ENCODE data around the gene PSMD1. TPM values are rescaled to one million over a fixed set of nuclear protein-coding genes. Genes with fewer than 3 reads are reported as not detected.
A peak's percentile ranks its signal among the peaks of the same experiment; 100 is the strongest.

The PSMD1 gene
- total RNA-seq, 4 donors from 2014 or later: 51.5 to 116 (median 67.9) TPM

DNA sequence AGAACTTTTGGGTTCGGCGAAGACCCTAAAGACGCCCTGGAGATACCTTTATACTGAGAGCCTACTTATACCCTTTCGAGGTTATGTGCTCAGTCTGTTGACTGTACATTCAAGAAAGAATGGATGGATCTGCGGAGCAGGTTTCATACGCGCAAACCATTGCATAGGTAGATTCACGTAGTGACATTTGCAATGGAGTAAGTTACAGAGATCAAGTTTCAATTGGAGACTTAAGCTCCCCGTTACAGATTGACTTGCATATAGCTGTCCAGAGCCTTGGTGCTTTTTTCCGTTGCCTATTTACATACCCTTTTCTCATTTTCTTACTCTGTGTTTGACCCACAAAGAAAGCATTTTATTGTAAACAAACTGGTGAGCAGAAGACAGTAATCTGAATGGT lies 923 bp downstream of the PSMD1 start:
- H3K36me3 ChIP-seq: peaks cover 0 to 16% (median 7%) of the 10 kb centered on the region in 3 donors
- DNase-seq: no peak
- TF ChIP-seq, protein P1, sequence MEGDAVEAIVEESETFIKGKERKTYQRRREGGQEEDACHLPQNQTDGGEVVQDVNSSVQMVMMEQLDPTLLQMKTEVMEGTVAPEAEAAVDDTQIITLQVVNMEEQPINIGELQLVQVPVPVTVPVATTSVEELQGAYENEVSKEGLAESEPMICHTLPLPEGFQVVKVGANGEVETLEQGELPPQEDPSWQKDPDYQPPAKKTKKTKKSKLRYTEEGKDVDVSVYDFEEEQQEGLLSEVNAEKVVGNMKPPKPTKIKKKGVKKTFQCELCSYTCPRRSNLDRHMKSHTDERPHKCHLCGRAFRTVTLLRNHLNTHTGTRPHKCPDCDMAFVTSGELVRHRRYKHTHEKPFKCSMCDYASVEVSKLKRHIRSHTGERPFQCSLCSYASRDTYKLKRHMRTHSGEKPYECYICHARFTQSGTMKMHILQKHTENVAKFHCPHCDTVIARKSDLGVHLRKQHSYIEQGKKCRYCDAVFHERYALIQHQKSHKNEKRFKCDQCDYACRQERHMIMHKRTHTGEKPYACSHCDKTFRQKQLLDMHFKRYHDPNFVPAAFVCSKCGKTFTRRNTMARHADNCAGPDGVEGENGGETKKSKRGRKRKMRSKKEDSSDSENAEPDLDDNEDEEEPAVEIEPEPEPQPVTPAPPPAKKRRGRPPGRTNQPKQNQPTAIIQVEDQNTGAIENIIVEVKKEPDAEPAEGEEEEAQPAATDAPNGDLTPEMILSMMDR (IDR thresholded peaks at IDR 0.05): no peak
- peak overlapping the region in 3 of 4 donors; percentile 87 to 97 (median 95) for H3K27ac ChIP-seq
- H3K4me1 ChIP-seq: peaks cover 8 to 59% (median 30%) of the 10 kb centered on the region in 3 donors
- WGBS, 2 donors: 4 to 12% methylated on average over 6 to 10 of the region's 10 CpGs
- intact Hi-C loops (cut with DNase I): no loop called here
- peak overlapping the region; percentile 83 to 98 (median 95) for H3K4me3 ChIP-seq
- no peaks in the 10 kb centered on the region for H3K27me3 ChIP-seq
- H3K9me3 ChIP-seq: no peaks in the 10 kb centered on the region

GRCh38 chr2:231058761-231059550 lies 2.3 kb downstream of the PSMD1 start:
- peaks cover 0 to 29% (median 7%) of the 10 kb centered on the region in 3 donors for H3K36me3 ChIP-seq
- TF ChIP-seq POLR2A (IDR thresholded peaks at IDR 0.05): no peak
- TF ChIP-seq, protein P1 (IDR thresholded peaks at IDR 0.05): no peak
- no peaks in the 10 kb centered on the region for H3K9me3 ChIP-seq
- peak overlapping the region in 2 of 4 donors; percentile 0 to 31 for H3K27ac ChIP-seq
- H3K4me1 ChIP-seq: peaks cover 4 to 53% (median 27%) of the 10 kb centered on the region in 3 donors
- no peak overlapping the region for H3K4me3 ChIP-seq
- DNase-seq: no peak
- intact Hi-C loops (cut with DNase I): no loop called here
- WGBS, 2 donors: 73 to 78% methylated on average over 4 of the region's 4 CpGs
- H3K27me3 ChIP-seq: no peaks in the 10 kb centered on the region

DNA sequence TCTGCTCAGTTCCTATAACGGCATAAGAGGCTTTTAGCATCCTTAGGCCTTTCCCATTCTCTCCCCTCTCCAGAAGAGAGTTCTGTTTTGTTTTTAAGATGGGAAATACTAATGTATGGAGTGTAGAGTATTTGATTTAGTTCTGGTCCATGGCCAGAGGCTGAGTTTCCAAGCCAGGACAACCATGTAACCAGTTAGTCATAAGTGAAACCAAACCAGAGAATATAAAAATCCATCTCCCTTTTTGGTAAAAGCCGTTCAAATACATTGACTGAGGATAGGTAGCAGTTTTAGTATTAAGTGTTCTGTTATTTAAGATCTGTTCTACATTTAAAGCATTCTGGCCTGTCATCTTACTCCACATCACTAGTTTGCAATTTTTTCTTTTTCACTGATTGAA lies 3.1 kb downstream of the PSMD1 start:
- no peaks in the 10 kb centered on the region for H3K9me3 ChIP-seq
- WGBS, 2 donors: 70 to 77% methylated on average over 2 of the region's 2 CpGs
- peaks cover 0 to 37% (median 13%) of the 10 kb centered on the region in 3 donors for H3K36me3 ChIP-seq
- intact Hi-C loops (cut with DNase I): no loop called here
- no peaks in the 10 kb centered on the region for H3K27me3 ChIP-seq
- no peak overlapping the region for H3K4me3 ChIP-seq
- peak overlapping the region in 1 of 4 donors; percentile 31 for H3K27ac ChIP-seq
- no peak for DNase-seq
- TF ChIP-seq POLR2A (IDR thresholded peaks at IDR 0.05): no peak
- TF ChIP-seq, protein P1 (IDR thresholded peaks at IDR 0.05): no peak
- H3K4me1 ChIP-seq: peaks cover 4 to 53% (median 27%) of the 10 kb centered on the region in 3 donors

GRCh38 chr2:231062776-231063175 lies 6.1 kb downstream of the PSMD1 start:
- Histone ChIP-seq H3K27me3 (no peaks in the 10 kb centered on the region), H3K9me3 (no peaks in the 10 kb centered on the region), H3K4me3 (no peak overlapping the region), H3K36me3 (peaks cover 0 to 67% (median 25%) of the 10 kb centered on the region in 3 donors), H3K27ac (no peak overlapping the region), H3K4me1 (peaks cover 4 to 40% (median 20%) of the 10 kb centered on the region in 3 donors)
- WGBS, 2 donors: 60 to 62% methylated on average over 3 of the region's 3 CpGs
- TF ChIP-seq POLR2A (IDR thresholded peaks at IDR 0.05): no peak
- TF ChIP-seq, protein P1 (IDR thresholded peaks at IDR 0.05): no peak
- no peak for DNase-seq
- intact Hi-C loops (cut with DNase I): no loop called here

GRCh38 chr2:231063347-231063746 lies 6.7 kb downstream of the PSMD1 start:
- Histone ChIP-seq H3K27me3 (no peaks in the 10 kb centered on the region), H3K9me3 (no peaks in the 10 kb centered on the region), H3K4me3 (no peak overlapping the region), H3K27ac (no peak overlapping the region), H3K4me1 (peaks cover 0 to 34% (median 16%) of the 10 kb centered on the region in 3 donors), H3K36me3 (peaks cover 0 to 73% (median 26%) of the 10 kb centered on the region in 3 donors)
- no peak for DNase-seq
- 95 to 100% methylated on average over 1 of the region's 1 CpG for WGBS, 2 donors
- intact Hi-C loops (cut with DNase I): no loop called here
- TF ChIP-seq, protein P1 (IDR thresholded peaks at IDR 0.05): no peak
- TF ChIP-seq POLR2A (IDR thresholded peaks at IDR 0.05): no peak

Measured in esophagus squamous epithelium (tissue), 5 donors.